Smooth muscle cell of the coronary artery (primary cell): Measurements from ENCODE around the gene EPS8L2. TPM values are rescaled to one million over a fixed set of nuclear protein-coding genes. Genes with fewer than 3 reads are reported as not detected.

Experiments
- total RNA-seq: library from RNA; depleted of rRNA; stranded (reverse); fragments of >200 nt; gene quantifications from 2 replicates; pipeline ENCODE4 v1.2.3, GENCODE V29; 2014; ENCODE audit warnings: low replicate concordance

Gene EPS8L2
- total RNA-seq: 44.3 and 83.2 TPM in 2 replicates

DNA sequence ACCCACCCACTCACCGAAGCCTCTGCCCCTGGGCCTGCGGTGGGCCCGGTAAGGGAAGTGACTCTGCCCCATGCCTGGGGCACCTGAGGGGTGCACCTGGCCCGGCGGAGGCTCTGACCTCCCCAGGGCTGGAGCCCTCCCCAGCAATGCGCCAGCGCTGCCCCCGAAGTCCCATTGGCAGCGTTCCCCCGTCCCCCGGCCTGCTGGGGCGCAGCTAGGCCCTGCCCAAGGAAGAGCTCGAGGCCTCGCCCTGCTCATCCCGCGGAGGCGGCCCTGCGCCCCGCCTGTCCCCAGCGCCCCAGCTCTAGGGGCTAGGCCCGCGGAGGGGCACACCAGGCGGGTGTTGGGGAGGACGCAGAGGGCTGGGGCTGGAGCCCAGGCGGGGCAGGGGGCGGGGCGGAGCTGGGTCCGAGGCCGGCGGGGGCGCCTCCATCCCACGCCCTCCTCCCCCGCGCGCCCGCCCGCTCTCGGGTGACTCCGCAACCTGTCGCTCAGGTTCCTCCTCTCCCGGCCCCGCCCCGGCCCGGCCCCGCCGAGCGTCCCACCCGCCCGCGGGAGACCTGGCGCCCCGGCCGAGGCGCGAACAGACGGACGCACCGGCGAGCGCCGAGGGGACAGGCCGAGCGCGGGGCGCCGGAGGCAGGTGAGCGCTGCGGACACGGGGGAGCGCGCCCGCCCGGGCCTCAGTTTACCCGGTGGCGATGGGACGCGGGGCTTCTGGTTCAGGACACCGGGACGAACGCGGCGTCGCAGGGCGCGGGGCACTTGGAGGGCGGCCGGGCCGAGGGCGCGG is at the start of gene EPS8L2:
Gene EPS8L2, plus strand, starts transcription at position 586 of the 793 bp plus-strand sequence. CDS start 3,177 bp downstream, outside the sequence.

DNA sequence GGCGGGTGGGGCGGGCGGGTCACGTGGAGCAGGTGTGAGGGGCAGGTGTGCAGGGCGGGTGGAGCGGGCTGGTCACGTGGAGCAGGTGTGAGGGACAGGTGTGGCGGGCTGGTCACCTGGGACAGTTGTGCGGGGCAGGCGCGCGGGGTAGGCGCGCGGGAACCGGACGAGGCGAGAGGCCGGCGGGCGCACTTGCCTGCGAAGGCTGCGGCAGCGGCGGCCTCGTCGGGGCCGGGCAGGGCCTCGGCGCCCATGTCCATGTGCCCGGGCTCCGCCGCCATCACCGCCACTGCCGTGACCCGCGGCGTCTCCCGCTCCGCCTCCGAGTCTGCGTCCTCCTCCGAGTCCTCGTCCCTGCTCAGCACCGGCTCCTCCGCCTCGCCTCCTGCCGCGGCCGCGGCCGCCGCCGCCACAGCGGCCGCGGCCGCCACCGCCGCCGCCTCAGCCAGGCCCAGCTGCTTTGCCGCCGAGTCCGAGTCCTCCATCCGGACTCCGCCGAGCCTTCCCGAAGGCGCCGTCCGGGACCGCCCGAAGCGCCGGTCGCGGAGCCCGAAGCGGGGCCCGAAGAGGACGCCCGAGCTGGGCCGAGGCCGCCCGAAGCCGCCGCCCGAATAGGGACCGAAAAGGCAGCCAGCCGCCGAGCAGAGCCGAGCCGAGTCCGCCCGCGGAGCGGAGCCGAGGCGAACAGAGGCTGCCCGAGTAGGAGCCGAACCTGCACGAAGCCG is 11.3 kb upstream of the EPS8L2 start, which contains the start of gene DEAF1:
Gene DEAF1, minus strand, starts transcription at position 660 of the 725 bp plus-strand sequence. Its CDS starts 175 bp downstream, at position 485.

DNA sequence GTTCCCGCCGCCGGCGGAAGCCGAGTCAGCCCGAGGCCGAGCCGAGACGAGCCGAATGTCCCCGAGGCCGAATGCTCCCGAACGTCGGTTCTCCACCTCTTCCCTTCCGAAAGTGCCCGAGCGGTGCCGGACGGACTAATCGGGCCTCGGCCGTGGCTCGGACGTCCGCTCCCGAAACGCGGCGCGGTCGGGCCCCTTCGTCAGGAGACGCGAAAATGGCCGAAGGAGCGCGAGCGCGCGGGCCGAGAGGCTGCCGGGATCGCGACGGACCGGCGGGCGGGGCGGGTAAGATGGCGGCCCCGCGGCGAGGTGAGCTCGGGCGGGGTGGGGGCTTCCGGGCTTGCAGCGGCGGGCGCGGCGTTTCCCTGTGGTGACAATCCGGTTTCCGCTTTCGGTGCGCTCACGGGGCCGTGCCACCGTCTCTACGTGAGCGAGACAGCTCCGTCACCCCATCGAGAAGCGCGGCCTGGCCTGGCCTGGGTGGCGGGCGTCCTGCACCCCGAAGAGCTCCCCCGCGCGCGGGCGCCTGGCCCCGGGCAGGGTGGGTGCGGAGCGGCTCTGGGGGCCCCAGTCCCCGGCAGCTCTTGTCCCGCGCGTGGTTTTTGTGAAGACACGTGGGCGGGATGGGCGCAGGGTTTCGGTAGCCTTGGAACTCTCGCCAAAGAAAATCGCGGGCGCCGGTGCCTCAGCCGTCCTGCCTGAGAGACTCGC is 10.3 kb upstream of the EPS8L2 start, which contains the start of gene TMEM80:
Gene TMEM80, plus strand, starts transcription at position 279 of the 711 bp plus-strand sequence. Its CDS starts 12 bp downstream, at position 291.

DNA sequence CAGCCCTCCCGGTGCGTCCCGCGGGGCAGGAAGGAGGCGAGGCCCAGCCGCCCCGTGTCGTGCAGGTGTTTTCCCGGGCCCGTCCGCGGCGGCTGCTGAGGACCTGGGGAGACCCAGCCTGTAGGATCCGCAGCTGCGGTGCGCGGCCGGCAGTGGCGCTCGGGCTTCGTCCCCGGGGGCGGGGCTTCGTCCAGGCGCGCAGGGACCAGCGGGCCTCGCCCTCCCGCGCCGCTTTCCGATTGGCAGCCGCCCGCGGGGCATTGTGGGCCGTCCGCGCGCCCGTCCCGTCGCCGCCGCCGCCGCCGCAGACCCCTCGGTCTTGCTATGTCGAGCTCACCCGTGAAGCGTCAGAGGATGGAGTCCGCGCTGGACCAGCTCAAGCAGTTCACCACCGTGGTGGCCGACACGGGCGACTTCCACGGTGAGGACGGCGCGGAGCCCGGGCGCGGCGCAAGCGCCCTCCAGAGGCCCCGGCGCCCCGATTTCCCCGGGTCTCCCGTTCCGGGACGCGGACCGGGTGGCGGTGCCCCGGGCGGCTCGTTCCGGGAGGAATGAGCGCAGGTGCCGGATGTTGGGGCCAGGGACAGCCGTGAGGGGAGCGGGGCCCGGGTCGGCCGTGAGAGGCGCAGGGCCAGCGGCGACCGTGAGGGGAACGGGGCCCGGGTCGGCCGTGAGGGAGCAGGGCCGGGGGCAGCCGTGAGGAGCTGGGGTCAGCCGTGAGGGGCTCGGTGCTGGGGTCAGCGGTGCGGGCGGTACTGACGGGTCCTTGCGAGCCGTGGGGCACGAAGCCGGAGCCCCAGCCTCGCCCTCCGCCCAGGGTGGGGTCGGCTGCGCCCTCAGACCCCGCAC is 41.4 kb downstream of the EPS8L2 start, which contains the start of gene TALDO1:
Gene TALDO1, plus strand, starts transcription at position 307 of the 849 bp plus-strand sequence. Its CDS starts 18 bp downstream, at position 325.

Other genes with a start within 250 kb of the EPS8L2 start
- 372 and 844 TPM in 2 replicates for gene RNH1, start 199.0 kb upstream of the EPS8L2 start, total RNA-seq
- 84.7 and 112 TPM in 2 replicates for gene HRAS, start 170.7 kb upstream of the EPS8L2 start, total RNA-seq
- gene LRRC56, start 168.7 kb upstream of the EPS8L2 start, total RNA-seq: 0.23 TPM in 2 replicates
- gene LMNTD2, start 145.5 kb upstream of the EPS8L2 start, total RNA-seq: 0.45 TPM in 1 of 2 replicates, not detected in the other
- gene RASSF7, start 145.3 kb upstream of the EPS8L2 start, total RNA-seq: 1.4 and 8.6 TPM in 2 replicates
- gene PHRF1, start 129.8 kb upstream of the EPS8L2 start, total RNA-seq: 16.6 and 19.2 TPM in 2 replicates
- 3.7 and 7.7 TPM in 2 replicates for gene IRF7, start 90.3 kb upstream of the EPS8L2 start, total RNA-seq
- gene CDHR5, start 81.3 kb upstream of the EPS8L2 start, total RNA-seq: not detected in 2 replicates
- not detected in 2 replicates for gene SCT, start 79.0 kb upstream of the EPS8L2 start, total RNA-seq
- gene DRD4, start 69.0 kb upstream of the EPS8L2 start, total RNA-seq: not detected in 2 replicates
- 29.6 and 31.8 TPM in 2 replicates for gene DEAF1, start 11.0 kb upstream of the EPS8L2 start, total RNA-seq
- 2.9 and 5.7 TPM in 2 replicates for gene TMEM80, start 10.4 kb upstream of the EPS8L2 start, total RNA-seq
- 69.4 and 177 TPM in 2 replicates for gene TALDO1, start 41.2 kb downstream of the EPS8L2 start, total RNA-seq
- 17.4 and 20.2 TPM in 2 replicates for gene GATD1, start 71.3 kb downstream of the EPS8L2 start, total RNA-seq
- 0.23 TPM in 1 of 2 replicates, not detected in the other for gene CEND1, start 83.9 kb downstream of the EPS8L2 start, total RNA-seq
- 5.1 and 21.5 TPM in 2 replicates for gene SLC25A22, start 92.0 kb downstream of the EPS8L2 start, total RNA-seq
- gene PIDD1, start 99.0 kb downstream of the EPS8L2 start, total RNA-seq: 3.4 and 4.0 TPM in 2 replicates
- gene RPLP2, start 103.7 kb downstream of the EPS8L2 start, total RNA-seq: 397 and 872 TPM in 2 replicates
- gene PNPLA2, start 112.7 kb downstream of the EPS8L2 start, total RNA-seq: 17.1 and 21.4 TPM in 2 replicates
- gene CRACR2B, start 121.7 kb downstream of the EPS8L2 start, total RNA-seq: 0.45 and 0.70 TPM in 2 replicates
- gene CD151, start 126.7 kb downstream of the EPS8L2 start, total RNA-seq: 669 and 785 TPM in 2 replicates
- 262 and 474 TPM in 2 replicates for gene POLR2L, start 136.3 kb downstream of the EPS8L2 start, total RNA-seq
- gene TSPAN4, start 136.6 kb downstream of the EPS8L2 start, total RNA-seq: 102 and 297 TPM in 2 replicates
- gene CHID1, start 204.6 kb downstream of the EPS8L2 start, total RNA-seq: 44.0 and 50.9 TPM in 2 replicates
- 19.6 and 28.2 TPM in 2 replicates for gene AP2A2, start 219.6 kb downstream of the EPS8L2 start, total RNA-seq